GM19238 (cell line): ENCODE measurements around the gene KREMEN1.
"Not testable (repeated sequence)": the region's sequence is repeated elsewhere in the genome, so short reads cannot be mapped to it uniquely, and the experiment has no call there.

Experiments used
- DNase-seq: peaks from one replicate; pipeline ENCODE4 v3.0.0; 2011; ENCODE audit warnings: low spot score; ENCODE audit not compliant: insufficient read length

The KREMEN1 gene

DNA sequence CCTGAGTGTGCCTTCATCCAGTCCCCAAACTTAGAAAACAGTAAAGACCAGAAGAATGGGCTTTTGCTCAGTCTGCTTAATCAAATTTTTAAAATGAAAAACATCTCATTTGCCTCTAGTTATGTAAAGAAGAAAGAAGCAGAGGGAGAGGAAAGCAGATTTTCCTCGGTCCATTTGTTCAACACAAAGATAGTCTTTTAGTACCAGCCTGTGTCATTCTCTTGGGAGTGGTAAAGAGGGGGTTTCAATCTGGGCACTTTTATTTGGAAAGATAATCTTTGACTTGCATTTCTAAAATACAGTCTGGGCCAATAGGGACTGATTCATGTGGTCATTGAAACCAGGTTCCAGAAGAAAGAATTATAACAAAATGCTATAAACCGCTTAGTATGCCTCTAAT is 29.5 kb downstream of the KREMEN1 start:
- DNase-seq: no peak

GRCh38 chr22:29103121-29103520 is 30.3 kb downstream of the KREMEN1 start:
- no peak for DNase-seq

GRCh38 chr22:29105468-29105867 is 32.6 kb downstream of the KREMEN1 start:
- DNase-seq: no peak

GRCh38 chr22:29106839-29107238 is 34.0 kb downstream of the KREMEN1 start:
- no peak for DNase-seq

DNA sequence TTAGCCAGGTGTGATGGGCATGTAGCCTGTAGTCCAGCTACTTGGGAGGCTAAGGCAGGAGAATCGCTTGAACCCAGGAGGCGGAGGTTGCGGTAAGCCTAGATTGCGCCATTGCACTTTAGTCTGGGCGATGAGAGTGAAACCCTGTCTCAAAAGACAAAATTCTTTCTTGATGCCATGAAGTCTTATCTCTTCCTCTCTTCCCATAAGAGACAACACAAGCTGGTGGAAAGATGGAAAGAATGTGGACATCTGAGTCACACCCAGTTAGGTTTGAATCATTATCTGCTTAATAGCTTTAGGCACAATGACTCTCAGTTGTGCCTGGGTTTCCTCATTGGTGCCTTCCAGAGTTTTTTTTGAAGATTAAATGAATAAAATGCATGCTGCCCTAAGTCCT is 35.3 kb downstream of the KREMEN1 start:
- DNase-seq: no peak

GRCh38 chr22:29109822-29110221 is 37.0 kb downstream of the KREMEN1 start:
- DNase-seq: no peak

DNA sequence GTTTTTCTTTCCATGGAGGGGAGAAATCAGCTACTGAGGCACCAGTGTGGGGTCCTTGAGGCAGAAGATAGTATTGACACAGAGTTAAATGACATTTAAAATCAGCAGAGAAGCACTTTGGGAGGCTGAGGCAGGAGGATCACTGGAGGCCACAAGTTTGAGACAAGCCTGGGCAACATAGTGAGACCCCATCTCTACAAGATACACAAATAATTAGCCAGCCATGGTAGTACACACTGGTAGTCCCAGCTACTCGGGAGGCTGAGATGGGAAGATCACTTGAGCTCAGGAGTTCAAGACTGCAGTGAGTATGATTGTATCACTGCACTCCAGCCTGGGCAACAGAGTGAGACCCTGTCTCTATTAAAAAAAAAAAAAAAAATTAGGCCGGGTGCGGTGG is 38.1 kb downstream of the KREMEN1 start:
- DNase-seq: no peak

GRCh38 chr22:29112121-29112520 is 39.3 kb downstream of the KREMEN1 start:
- no peak for DNase-seq

DNA sequence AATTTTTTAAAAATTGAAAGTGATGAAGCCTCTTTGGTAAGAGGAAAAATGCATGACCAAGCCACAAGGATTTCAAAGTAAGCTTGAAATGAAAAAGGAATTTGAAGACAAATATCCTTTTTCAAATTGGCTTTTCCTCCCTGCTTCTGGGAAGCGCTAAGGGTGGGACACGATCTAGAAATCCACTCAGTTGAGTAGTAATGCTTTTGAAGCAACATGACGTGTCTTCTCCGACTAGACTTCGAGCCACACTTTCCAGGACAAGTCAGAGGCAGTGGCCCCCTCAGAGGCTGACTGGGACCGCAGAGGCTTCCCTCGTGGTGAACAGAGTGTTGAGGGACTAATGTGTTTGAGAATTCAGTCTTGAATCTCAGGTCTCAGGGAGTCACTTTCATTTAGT is 39.8 kb downstream of the KREMEN1 start:
- DNase-seq: no peak

- DNase-seq: no peak
Observed at GRCh38 chr22:29113319-29113718, 40.5 kb downstream of the KREMEN1 start.

GRCh38 chr22:29114392-29114791 is 41.6 kb downstream of the KREMEN1 start:
- no peak for DNase-seq

GRCh38 chr22:29115682-29116288 is 43.0 kb downstream of the KREMEN1 start:
- DNase-seq: no peak

- DNase-seq: no peak
Observed at GRCh38 chr22:29116397-29117123, 43.7 kb downstream of the KREMEN1 start.

DNA sequence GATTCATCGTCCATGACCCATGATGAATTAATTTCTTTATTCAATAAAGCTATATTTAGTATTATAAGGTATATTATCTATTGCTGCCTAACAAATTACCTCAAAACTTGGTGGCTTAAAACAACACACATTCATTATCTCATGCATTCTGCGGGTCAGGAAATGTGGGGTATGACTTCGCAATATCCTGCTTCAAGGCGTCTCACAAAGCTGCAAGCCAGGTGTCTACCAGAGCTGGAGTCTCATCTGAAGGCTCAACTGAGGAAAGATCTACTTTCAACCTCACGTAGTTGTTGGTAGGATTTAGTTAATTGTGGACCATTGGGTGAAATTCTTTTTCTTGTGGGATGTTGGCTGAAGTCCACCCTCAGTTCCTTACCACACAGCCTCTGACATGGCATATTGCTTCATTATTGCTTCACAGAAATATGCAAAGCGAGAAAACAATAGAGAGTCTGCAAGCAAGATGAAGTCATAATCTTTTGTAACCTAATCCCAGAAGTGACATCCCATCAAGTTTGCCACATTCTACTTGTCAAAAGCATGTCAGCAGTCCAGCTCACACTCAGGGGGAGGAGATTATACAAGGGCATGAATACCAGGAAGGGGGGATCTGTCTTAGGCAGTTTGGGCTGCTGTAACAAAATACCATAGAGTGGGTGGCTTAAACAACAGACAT is 45.1 kb downstream of the KREMEN1 start:
- DNase-seq: no peak

GRCh38 chr22:29120098-29120912 is 47.5 kb downstream of the KREMEN1 start:
- DNase-seq: not testable (repeated sequence)

DNA sequence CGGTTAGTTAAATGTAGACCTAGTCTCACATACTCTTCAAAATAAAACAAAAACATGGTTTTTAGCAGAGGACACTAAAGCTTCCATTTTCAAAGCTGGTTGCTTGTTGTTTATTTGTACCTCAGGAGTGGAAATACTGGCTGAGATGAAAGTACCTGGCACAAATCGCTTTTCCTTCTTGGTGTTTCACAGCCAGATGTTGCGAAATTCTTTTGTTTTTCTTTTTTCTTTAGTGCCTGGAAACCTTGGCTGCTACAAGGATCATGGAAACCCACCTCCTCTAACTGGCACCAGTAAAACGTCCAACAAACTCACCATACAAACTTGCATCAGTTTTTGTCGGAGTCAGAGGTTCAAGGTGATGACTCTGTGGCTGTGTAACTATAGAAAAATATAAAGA is 48.3 kb downstream of the KREMEN1 start:
- no peak for DNase-seq

GRCh38 chr22:29122041-29122440 is 49.2 kb downstream of the KREMEN1 start:
- DNase-seq: no peak

GRCh38 chr22:29124777-29125442 is 52.1 kb downstream of the KREMEN1 start:
- no peak for DNase-seq

DNA sequence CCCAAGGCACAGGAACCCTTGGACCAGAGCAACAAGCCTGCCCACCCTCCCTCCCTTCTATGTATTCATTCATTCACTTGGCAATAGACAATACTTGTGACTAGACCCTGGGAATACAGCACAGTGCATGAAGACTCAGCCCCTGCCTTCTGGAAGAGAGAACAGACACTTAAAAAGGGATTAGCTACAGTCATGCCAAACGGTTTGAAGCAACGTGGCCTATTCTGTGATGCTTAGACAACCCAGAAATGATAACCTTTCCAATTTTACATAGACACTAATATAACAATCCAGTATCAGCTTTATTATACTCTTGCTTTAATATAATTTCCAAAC is 52.6 kb downstream of the KREMEN1 start:
- DNase-seq: no peak

DNA sequence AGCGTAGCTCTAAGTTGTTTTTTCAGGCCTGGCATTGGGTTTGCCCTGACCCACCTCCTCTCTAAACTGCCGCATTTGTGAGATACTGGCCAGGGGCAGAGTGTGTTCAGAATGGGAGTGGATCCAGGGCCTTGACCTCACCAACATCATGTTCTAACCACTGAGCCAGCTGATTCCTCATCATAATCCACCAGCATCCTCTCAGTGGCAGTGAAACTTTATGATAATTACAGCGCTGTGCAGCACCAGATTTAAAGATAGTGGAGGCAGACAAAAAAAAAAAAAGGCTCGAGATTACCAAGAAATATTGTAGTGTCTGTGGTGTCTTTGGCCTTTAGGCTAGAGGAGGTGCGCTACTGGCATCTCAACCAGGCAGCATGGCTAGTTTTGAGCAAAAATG is 53.0 kb downstream of the KREMEN1 start:
- no peak for DNase-seq

DNA sequence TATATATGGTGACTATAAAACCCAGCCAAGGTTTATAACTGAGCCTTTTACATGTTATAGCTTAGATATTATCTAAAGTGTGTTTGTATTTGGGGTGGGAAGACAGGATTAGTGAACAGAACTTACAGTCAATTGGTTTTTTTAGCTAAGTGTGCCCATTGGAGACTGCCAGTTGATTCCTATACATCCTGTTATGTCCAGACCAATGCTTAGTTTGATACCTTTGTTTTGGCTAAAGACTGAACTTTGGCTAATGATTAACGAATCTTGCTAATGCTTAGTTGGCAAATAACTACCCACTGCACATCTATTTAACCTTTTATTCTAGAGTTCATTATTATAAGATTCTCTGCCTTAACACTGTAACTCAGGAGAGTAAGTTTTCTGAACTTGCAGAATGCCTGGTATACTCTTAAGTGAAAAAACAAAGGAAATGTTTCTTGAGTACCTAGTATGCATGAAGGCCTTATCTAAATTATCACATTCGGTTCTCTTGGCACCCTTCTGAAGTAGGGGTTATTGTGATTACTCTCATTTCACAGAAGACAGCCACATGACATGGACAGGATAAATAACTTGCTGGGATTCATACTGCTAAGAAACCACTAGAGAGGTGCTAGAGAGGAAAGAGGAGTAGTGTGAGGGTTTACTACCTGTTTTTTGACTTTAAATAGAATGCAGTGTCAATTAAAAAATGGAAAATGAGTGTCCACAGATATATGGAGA is 54.0 kb downstream of the KREMEN1 start:
- DNase-seq: no peak
